WTC11 (cell line): Measurements from ENCODE around the gene DLGAP3. TPM values are rescaled to one million over a fixed set of nuclear protein-coding genes. Genes with fewer than 3 reads are reported as not detected.

Source experiments
- ATAC-seq: fragments of 200-7000 bp; cut with Tn5 transposase; 2 replicates; pipeline ENCODE4 v1.10.0; 2021; ENCODE audit warnings: mild to moderate bottlenecking, moderate library complexity
- CTCF ChIA-PET: fragments of 300-600 bp; sonication (Branson Sonifier 250); formaldehyde crosslinking; loops from one replicate; lab custom pipeline; 2021; ENCODE audit warnings: antibody characterized with exemption; lab: Charles Lee
- POLR2A ChIA-PET: fragments of 350-600 bp; sonication (Branson Sonifier 250); formaldehyde crosslinking; loops from one replicate; lab custom pipeline; 2021; ENCODE audit warnings: antibody characterized with exemption; lab: Charles Lee
- DNase-seq: peaks from one replicate; pipeline ENCODE4 v3.0.0; 2021; ENCODE audit warnings: low spot score
- H3K27ac Mint-ChIP-seq: 2 replicates; pipeline ENCODE4 v1.8.0; 2021; ENCODE audit warnings: mixed read lengths
- H3K27me3 Mint-ChIP-seq: 2 replicates; pipeline ENCODE4 v1.8.0; 2021; ENCODE audit warnings: low read depth, mild to moderate bottlenecking, moderate library complexity, mixed read lengths
- H3K36me3 Mint-ChIP-seq: 2 replicates; pipeline ENCODE4 v1.8.0; 2021; ENCODE audit warnings: mixed read lengths
- H3K4me1 Mint-ChIP-seq: 2 replicates; pipeline ENCODE4 v1.8.0; 2022; ENCODE audit warnings: mixed read lengths
- H3K4me3 Mint-ChIP-seq: 2 replicates; pipeline ENCODE4 v1.8.0; 2021; ENCODE audit warnings: mild to moderate bottlenecking, moderate library complexity, mixed read lengths
- H3K9me3 Mint-ChIP-seq: 2 replicates; pipeline ENCODE4 v1.8.0; 2021; ENCODE audit warnings: mixed read lengths
- ARID4B ChIP-seq: sonication (generic); formaldehyde crosslinking; IDR thresholded peaks from 2 replicates; pipeline ENCODE4 v1.8.0; 2023; ENCODE audit warnings: missing genetic modification reagents, mild to moderate bottlenecking, borderline replicate concordance
- ATF6 ChIP-seq: sonication (generic); formaldehyde crosslinking; IDR thresholded peaks from 2 replicates; pipeline ENCODE4 v1.8.1; 2023; ENCODE audit warnings: mild to moderate bottlenecking, missing genetic modification reagents
- E2F4 ChIP-seq: sonication (generic); formaldehyde crosslinking; IDR thresholded peaks from 2 replicates; pipeline ENCODE4 v1.8.1; 2022; ENCODE audit warnings: low read depth, mild to moderate bottlenecking, moderate library complexity, missing genetic modification reagents, borderline replicate concordance
- FOXJ3 ChIP-seq: sonication (generic); formaldehyde crosslinking; IDR thresholded peaks from 2 replicates; pipeline ENCODE4 v1.9.0; 2021; ENCODE audit warnings: missing genetic modification reagents, mild to moderate bottlenecking, borderline replicate concordance
- IRF2 ChIP-seq: sonication (generic); formaldehyde crosslinking; IDR thresholded peaks from 2 replicates; pipeline ENCODE4 v1.8.0; 2022; ENCODE audit warnings: low read depth, missing genetic modification reagents, borderline replicate concordance
- MAX ChIP-seq: sonication (generic); formaldehyde crosslinking; IDR thresholded peaks from 2 replicates; pipeline ENCODE4 v1.8.0; 2022; ENCODE audit warnings: mild to moderate bottlenecking, missing genetic modification reagents
- NR2C2 ChIP-seq: sonication (generic); formaldehyde crosslinking; IDR thresholded peaks from 2 replicates; pipeline ENCODE4 v1.8.0; 2022; ENCODE audit warnings: mild to moderate bottlenecking, missing genetic modification reagents
- SMAD3 ChIP-seq: sonication (generic); formaldehyde crosslinking; IDR thresholded peaks from 2 replicates; pipeline ENCODE4 v1.8.0; 2022; ENCODE audit warnings: missing genetic modification reagents, mild to moderate bottlenecking, borderline replicate concordance
- TEAD4 ChIP-seq: sonication (generic); formaldehyde crosslinking; IDR thresholded peaks from 2 replicates; pipeline ENCODE4 v1.8.0; 2022; ENCODE audit warnings: mild to moderate bottlenecking, missing genetic modification reagents
- ZNF121 ChIP-seq: sonication (generic); formaldehyde crosslinking; IDR thresholded peaks from 2 replicates; pipeline ENCODE4 v1.8.0; 2023; ENCODE audit warnings: missing genetic modification reagents
- ZNF138 ChIP-seq: sonication (generic); formaldehyde crosslinking; conservative IDR thresholded peaks from 2 replicates; pipeline ENCODE4 v1.8.1; 2022; ENCODE audit warnings: mild to moderate bottlenecking, moderate library complexity, missing genetic modification reagents
- ZNF281 ChIP-seq: sonication (generic); formaldehyde crosslinking; IDR thresholded peaks from 2 replicates; pipeline ENCODE4 v1.8.0; 2023; ENCODE audit warnings: mild to moderate bottlenecking, missing genetic modification reagents
- ZNF317 ChIP-seq: sonication (generic); formaldehyde crosslinking; IDR thresholded peaks from 2 replicates; pipeline ENCODE4 v1.8.1; 2023; ENCODE audit warnings: low read depth, mild to moderate bottlenecking, moderate library complexity, missing genetic modification reagents, borderline replicate concordance
- total RNA-seq: library from RNA; stranded (reverse); gene quantifications from 3 replicates; pipeline ENCODE4 v1.2.3, GENCODE V29; 2021
- TF ChIP-seq, protein P1 (sequence below): fragments of 200-600 bp; IDR thresholded peaks from 2 replicates; pipeline ENCODE4 v1.8.0; 2022; ENCODE audit warnings: antibody characterized with exemption

DLGAP3 gene
- total RNA-seq, 1 experiment from 2014 or later: 11.3 TPM

DNA sequence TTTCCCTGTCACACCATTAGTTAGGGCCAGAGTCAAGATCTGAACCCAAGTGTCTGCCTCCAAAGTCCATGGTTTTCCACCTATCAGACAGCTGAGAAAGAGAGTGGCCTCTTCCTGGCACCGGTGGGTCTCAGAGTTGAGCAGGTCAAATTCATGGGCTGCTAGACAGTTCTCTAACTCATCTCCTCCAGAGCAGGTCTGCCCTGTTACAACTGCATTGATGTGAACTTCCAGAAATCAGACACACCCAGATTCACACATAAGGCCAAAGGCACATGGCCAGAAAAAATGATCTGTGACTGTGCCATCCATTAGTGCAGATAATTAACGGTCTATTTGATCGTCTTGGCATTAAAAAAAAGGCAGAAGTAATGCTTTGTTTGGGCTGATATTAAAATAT is 87.4 kb downstream of the DLGAP3 start:
- DNase-seq (no peak), ATAC-seq (no peak)
- H3K27me3 Mint-ChIP-seq: no peaks in the 10 kb centered on the region
- peaks cover 25% of the 10 kb centered on the region for H3K4me1 Mint-ChIP-seq
- POLR2A ChIA-PET: no interaction called here
- no peaks in the 10 kb centered on the region for H3K9me3 Mint-ChIP-seq
- no peak for TF ChIP-seq TEAD4 (CRISPR knock-in tag)
- no peak for TF ChIP-seq IRF2 (CRISPR knock-in tag)
- TF ChIP-seq ARID4B (CRISPR knock-in tag): no peak
- no peak for TF ChIP-seq MAX (CRISPR knock-in tag)
- no peak for TF ChIP-seq SMAD3 (CRISPR knock-in tag)
- TF ChIP-seq, protein P1, sequence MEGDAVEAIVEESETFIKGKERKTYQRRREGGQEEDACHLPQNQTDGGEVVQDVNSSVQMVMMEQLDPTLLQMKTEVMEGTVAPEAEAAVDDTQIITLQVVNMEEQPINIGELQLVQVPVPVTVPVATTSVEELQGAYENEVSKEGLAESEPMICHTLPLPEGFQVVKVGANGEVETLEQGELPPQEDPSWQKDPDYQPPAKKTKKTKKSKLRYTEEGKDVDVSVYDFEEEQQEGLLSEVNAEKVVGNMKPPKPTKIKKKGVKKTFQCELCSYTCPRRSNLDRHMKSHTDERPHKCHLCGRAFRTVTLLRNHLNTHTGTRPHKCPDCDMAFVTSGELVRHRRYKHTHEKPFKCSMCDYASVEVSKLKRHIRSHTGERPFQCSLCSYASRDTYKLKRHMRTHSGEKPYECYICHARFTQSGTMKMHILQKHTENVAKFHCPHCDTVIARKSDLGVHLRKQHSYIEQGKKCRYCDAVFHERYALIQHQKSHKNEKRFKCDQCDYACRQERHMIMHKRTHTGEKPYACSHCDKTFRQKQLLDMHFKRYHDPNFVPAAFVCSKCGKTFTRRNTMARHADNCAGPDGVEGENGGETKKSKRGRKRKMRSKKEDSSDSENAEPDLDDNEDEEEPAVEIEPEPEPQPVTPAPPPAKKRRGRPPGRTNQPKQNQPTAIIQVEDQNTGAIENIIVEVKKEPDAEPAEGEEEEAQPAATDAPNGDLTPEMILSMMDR: no peak
- no peak for TF ChIP-seq ZNF317 (CRISPR knock-in tag)
- TF ChIP-seq FOXJ3: no peak
- no peak for TF ChIP-seq ZNF121 (CRISPR knock-in tag)
- no peak for TF ChIP-seq ZNF138 (CRISPR knock-in tag)
- no peak for TF ChIP-seq ATF6 (CRISPR knock-in tag)
- no peak for TF ChIP-seq ZNF281 (CRISPR knock-in tag)
- no peak for TF ChIP-seq NR2C2 (CRISPR knock-in tag)
- no peak for TF ChIP-seq E2F4 (CRISPR knock-in tag)
- CTCF ChIA-PET: interaction anchor here (3.7 to 3.9 kb wide), 2 partner anchors 11 to 18 kb away, joined by 27 to 45 read pairs; partner anchors contain the start of gene SMIM12
- no peak overlapping the region for H3K4me3 Mint-ChIP-seq
- H3K36me3 Mint-ChIP-seq: no peaks in the 10 kb centered on the region
- no peak overlapping the region for H3K27ac Mint-ChIP-seq
